Measurements from ENCODE around the gene ITGAL.

DNA sequence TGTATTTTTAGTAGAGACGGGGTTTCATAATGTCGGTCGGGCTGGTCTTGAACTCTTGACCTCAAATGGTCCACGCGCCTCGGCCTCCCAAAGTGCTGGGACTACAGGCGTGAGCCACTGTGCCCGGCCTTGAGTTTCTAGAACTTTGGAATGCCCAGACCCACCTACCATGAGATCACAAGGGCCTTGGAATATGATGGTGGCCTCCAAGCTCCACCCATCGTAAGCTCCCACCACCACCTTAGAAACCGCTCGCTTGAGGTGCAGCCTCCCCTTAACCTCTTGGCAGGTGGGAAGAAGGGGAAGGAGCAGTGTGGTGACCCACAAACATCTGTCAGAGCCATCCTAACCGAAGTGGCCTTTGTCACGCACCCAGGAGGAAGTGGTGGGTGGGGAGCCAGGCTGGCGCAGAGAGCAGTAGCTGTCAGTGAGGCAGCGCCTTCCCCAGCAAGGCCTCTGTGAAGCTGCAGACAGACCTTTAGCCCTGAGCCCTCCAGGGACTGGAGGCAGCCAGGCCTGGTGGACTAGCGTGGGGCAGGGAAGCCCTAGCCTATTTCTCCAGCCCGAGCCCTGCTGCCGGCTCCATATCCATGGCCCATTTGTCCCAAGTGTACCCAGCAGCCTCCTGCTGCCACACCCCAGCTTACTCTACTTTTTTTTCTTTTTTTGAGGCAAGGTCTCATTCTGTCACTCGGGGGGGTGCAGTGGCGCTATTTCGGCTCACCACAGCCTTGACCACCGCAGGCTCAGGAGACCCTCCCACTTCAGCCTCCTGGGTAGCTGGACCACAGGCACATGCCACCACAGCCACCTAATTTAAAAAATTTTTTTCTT is 13.8 kb upstream of the ITGAL start:
- TF ChIP-seq, protein P1, sequence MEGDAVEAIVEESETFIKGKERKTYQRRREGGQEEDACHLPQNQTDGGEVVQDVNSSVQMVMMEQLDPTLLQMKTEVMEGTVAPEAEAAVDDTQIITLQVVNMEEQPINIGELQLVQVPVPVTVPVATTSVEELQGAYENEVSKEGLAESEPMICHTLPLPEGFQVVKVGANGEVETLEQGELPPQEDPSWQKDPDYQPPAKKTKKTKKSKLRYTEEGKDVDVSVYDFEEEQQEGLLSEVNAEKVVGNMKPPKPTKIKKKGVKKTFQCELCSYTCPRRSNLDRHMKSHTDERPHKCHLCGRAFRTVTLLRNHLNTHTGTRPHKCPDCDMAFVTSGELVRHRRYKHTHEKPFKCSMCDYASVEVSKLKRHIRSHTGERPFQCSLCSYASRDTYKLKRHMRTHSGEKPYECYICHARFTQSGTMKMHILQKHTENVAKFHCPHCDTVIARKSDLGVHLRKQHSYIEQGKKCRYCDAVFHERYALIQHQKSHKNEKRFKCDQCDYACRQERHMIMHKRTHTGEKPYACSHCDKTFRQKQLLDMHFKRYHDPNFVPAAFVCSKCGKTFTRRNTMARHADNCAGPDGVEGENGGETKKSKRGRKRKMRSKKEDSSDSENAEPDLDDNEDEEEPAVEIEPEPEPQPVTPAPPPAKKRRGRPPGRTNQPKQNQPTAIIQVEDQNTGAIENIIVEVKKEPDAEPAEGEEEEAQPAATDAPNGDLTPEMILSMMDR (IDR thresholded peaks at IDR 0.05) = no peak
- TF ChIP-seq POLR2A (IDR thresholded peaks at IDR 0.05) = no peak

Data from adrenal gland (tissue), 5 donors.